ENCODE results near the gene CCNB1IP1.
"Not testable (repeated sequence)": the region's sequence is repeated elsewhere in the genome, so short reads cannot be mapped to it uniquely, and the experiment has no call there.

Gene CCNB1IP1

DNA sequence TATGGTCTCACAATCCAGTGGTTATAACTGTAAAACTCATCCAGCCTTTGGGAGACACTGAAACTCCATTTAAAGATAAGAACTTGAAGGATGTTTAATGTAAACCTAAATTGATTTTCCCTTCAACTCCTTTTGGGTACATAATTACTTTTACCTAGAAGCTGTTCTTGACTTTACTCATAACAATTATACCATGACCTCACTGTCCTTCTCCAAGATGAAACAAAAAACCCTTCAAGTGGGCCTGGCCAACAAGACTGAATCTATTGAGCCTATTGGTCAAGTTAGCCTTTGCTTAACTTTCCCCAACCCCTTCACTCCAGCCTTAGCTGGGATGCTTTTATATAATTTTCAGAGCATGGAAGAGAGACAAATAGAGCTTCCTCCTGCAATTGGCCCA, 32.8 kb upstream of the CCNB1IP1 start:
- Histone ChIP-seq H3F3A (ENCODE audit: low read depth) (no peaks in the 10 kb centered on the region), H3K9me3 (ENCODE audit: insufficient read depth, low read depth, low read length) (no peaks in the 10 kb centered on the region), H3K4me1 (ENCODE audit: insufficient read depth, low read length, poor library complexity, severe bottlenecking) (no peaks in the 10 kb centered on the region), H3K36me3 (ENCODE audit: insufficient read depth, low read length) (peaks cover 34% of the 10 kb centered on the region; the same call in 1 of the 2 replicates), H3K4me3 (ENCODE audit: low read length, poor library complexity, severe bottlenecking) (no peak overlapping the region), H3K27me3 (ENCODE audit: insufficient read depth, low read length, poor library complexity, severe bottlenecking) (no peaks in the 10 kb centered on the region), H3K9ac (ENCODE audit: low read depth, low read length, poor library complexity, severe bottlenecking) (no peak overlapping the region), H3K79me2 (ENCODE audit: insufficient read depth, low read length) (no peaks in the 10 kb centered on the region), H4K20me1 (ENCODE audit: insufficient read depth, low read length, poor library complexity, severe bottlenecking) (no peaks in the 10 kb centered on the region), H3K4me2 (ENCODE audit: low read depth, low read length, poor library complexity, severe bottlenecking) (no peak overlapping the region), H2AFZ (ENCODE audit: low read length) (no peak overlapping the region), H3K9me2 (replicated peaks; ENCODE audit: low read depth, low read length) (no peaks in the 10 kb centered on the region)
- no peak for TF ChIP-seq EZH2phosphoT487 (IDR thresholded peaks at IDR 0.05; ENCODE audit: borderline replicate concordance)
- TF ChIP-seq, protein P1, sequence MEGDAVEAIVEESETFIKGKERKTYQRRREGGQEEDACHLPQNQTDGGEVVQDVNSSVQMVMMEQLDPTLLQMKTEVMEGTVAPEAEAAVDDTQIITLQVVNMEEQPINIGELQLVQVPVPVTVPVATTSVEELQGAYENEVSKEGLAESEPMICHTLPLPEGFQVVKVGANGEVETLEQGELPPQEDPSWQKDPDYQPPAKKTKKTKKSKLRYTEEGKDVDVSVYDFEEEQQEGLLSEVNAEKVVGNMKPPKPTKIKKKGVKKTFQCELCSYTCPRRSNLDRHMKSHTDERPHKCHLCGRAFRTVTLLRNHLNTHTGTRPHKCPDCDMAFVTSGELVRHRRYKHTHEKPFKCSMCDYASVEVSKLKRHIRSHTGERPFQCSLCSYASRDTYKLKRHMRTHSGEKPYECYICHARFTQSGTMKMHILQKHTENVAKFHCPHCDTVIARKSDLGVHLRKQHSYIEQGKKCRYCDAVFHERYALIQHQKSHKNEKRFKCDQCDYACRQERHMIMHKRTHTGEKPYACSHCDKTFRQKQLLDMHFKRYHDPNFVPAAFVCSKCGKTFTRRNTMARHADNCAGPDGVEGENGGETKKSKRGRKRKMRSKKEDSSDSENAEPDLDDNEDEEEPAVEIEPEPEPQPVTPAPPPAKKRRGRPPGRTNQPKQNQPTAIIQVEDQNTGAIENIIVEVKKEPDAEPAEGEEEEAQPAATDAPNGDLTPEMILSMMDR (conservative IDR thresholded peaks at IDR 0.05; ENCODE audit: low read length): no peak

DNA sequence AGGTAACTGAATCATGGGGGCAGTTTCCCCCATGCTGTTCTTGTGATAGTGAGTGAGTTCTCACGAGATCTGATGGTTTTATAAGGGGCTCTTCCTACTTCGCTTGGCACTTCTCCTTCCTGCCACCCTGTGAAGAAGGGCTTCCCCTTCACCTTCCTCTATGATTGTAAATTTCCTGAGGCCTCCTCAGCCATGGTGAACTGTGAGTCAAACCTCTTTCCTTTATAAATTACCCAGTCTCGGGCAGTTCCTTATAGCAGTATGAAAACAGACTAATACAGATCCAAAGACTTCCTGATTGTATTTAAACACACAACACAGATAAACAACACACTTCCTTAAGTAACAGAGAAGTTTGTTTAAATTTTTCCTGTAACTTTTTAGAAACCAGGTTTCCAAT, 25.4 kb upstream of the CCNB1IP1 start:
- not testable (repeated sequence) for H3K27me3 ChIP-seq (ENCODE audit: insufficient read depth, low read length, poor library complexity, severe bottlenecking); H3K9ac ChIP-seq (ENCODE audit: low read depth, low read length, poor library complexity, severe bottlenecking); H3K4me1 ChIP-seq (ENCODE audit: insufficient read depth, low read length, poor library complexity, severe bottlenecking); H3K79me2 ChIP-seq (ENCODE audit: insufficient read depth, low read length); H4K20me1 ChIP-seq (ENCODE audit: insufficient read depth, low read length, poor library complexity, severe bottlenecking); H3K9me2 ChIP-seq (replicated peaks; ENCODE audit: low read depth, low read length); H3K9me3 ChIP-seq (ENCODE audit: insufficient read depth, low read depth, low read length); H3K4me3 ChIP-seq (ENCODE audit: low read length, poor library complexity, severe bottlenecking); H2AFZ ChIP-seq (ENCODE audit: low read length); H3K4me2 ChIP-seq (ENCODE audit: low read depth, low read length, poor library complexity, severe bottlenecking); H3F3A ChIP-seq (ENCODE audit: low read depth)
- peaks cover 60% of the 10 kb centered on the region for H3K36me3 ChIP-seq (ENCODE audit: insufficient read depth, low read length)

DNA sequence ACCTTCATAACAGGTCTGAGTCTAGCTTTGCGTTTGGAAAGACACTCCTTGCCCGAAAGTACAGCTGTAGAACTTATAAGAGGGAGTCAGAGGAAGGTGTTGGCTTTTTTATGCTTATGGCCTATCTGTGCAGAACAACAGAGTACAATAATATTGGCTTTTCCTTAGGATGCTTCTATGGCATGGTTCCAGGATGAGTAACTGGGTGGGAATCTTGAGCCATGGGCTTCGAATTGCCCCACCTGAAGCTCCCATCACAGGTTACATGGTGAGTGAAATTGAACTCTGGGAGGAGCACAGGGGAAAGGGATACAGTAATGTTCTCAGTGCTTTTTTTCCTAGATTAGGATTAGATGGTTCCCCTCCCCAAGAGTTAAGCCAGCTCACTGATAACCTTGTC, 23.3 kb upstream of the CCNB1IP1 start:
- H3K9me3 ChIP-seq (ENCODE audit: insufficient read depth, low read depth, low read length): no peaks in the 10 kb centered on the region
- H3K4me2 ChIP-seq (ENCODE audit: low read depth, low read length, poor library complexity, severe bottlenecking): no peak overlapping the region
- no peaks in the 10 kb centered on the region for H3K9me2 ChIP-seq (replicated peaks; ENCODE audit: low read depth, low read length)
- no peaks in the 10 kb centered on the region for H3K27me3 ChIP-seq (ENCODE audit: insufficient read depth, low read length, poor library complexity, severe bottlenecking)
- no peaks in the 10 kb centered on the region for H3F3A ChIP-seq (ENCODE audit: low read depth)
- H4K20me1 ChIP-seq (ENCODE audit: insufficient read depth, low read length, poor library complexity, severe bottlenecking): no peaks in the 10 kb centered on the region
- H3K36me3 ChIP-seq (ENCODE audit: insufficient read depth, low read length): peaks cover 73% of the 10 kb centered on the region
- H2AFZ ChIP-seq (ENCODE audit: low read length): no peak overlapping the region
- no peaks in the 10 kb centered on the region for H3K4me1 ChIP-seq (ENCODE audit: insufficient read depth, low read length, poor library complexity, severe bottlenecking)
- H3K79me2 ChIP-seq (ENCODE audit: insufficient read depth, low read length): no peaks in the 10 kb centered on the region
- TF ChIP-seq, protein P1 (conservative IDR thresholded peaks at IDR 0.05; ENCODE audit: low read length): no peak
- TF ChIP-seq EZH2phosphoT487 (IDR thresholded peaks at IDR 0.05; ENCODE audit: borderline replicate concordance): no peak
- no peak overlapping the region for H3K9ac ChIP-seq (ENCODE audit: low read depth, low read length, poor library complexity, severe bottlenecking)
- no peak overlapping the region for H3K4me3 ChIP-seq (ENCODE audit: low read length, poor library complexity, severe bottlenecking)

DNA sequence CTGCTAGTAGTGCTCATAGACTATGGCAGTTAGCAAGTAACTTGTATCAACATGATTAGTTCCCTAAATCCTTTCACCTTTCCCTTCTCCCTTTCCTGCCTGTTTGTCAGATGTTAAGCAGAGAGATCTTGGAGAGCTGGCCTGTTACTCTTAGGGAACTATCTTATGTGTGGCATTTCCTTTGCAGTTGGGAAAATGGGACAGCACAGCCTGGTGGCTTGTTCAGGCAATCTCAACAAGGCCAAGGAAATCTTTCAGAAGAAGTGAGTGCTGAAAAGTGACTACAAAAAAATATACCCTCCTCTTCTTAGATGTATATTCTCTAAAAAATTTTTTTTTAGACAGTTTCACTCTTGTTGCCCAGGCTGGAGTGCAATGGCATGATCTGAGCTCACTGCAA, 17.8 kb upstream of the CCNB1IP1 start:
- H4K20me1 ChIP-seq (ENCODE audit: insufficient read depth, low read length, poor library complexity, severe bottlenecking): no peaks in the 10 kb centered on the region
- peaks cover 64% of the 10 kb centered on the region for H3K36me3 ChIP-seq (ENCODE audit: insufficient read depth, low read length)
- no peak overlapping the region for H3K4me2 ChIP-seq (ENCODE audit: low read depth, low read length, poor library complexity, severe bottlenecking)
- no peak for TF ChIP-seq EZH2phosphoT487 (IDR thresholded peaks at IDR 0.05; ENCODE audit: borderline replicate concordance)
- TF ChIP-seq, protein P1 (conservative IDR thresholded peaks at IDR 0.05; ENCODE audit: low read length): peak; percentile 32
- H3K4me3 ChIP-seq (ENCODE audit: low read length, poor library complexity, severe bottlenecking): no peak overlapping the region
- H3K27me3 ChIP-seq (ENCODE audit: insufficient read depth, low read length, poor library complexity, severe bottlenecking): no peaks in the 10 kb centered on the region
- H3K4me1 ChIP-seq (ENCODE audit: insufficient read depth, low read length, poor library complexity, severe bottlenecking): no peaks in the 10 kb centered on the region
- no peak overlapping the region for H2AFZ ChIP-seq (ENCODE audit: low read length)
- H3K9me3 ChIP-seq (ENCODE audit: insufficient read depth, low read depth, low read length): no peaks in the 10 kb centered on the region
- H3K9me2 ChIP-seq (replicated peaks; ENCODE audit: low read depth, low read length): no peaks in the 10 kb centered on the region
- H3F3A ChIP-seq (ENCODE audit: low read depth): no peaks in the 10 kb centered on the region
- peaks cover 8% of the 10 kb centered on the region; the same call in 1 of the 2 replicates for H3K79me2 ChIP-seq (ENCODE audit: insufficient read depth, low read length)
- H3K9ac ChIP-seq (ENCODE audit: low read depth, low read length, poor library complexity, severe bottlenecking): no peak overlapping the region

Data from Loucy (cell line).